Right kidney (tissue), 1 donor: ENCODE data around the gene CCDC57.

Source experiments
- DNase-seq: peaks from one replicate; pipeline ENCODE4 v3.0.0-alpha.2; 2016

Gene CCDC57

DNA sequence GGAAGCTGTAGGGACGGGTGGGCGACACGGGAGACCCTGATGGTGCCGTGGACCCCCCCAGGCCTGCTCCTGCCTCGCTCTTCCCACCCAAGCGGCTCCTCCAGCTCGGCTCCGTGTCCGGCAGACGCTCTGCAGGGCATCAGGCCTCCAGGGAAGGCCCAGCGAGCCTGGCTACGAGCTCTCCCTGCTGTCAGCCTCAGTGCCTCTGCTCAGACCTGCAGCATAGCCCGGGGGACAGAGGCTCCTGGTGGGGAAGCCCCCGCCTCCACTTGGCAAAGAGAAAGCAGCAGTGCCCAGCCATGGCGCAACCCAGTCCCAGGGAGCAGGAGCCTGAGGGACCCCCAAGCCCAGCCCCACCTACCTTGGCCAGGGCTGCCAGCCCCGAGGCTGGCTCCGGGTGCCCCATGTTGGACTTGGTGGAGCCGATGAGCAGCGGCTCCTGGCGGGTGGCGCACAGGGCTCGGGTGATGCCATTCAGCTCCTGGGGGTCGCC lies 120.5 kb downstream of the CCDC57 start:
- no peak for DNase-seq

DNA sequence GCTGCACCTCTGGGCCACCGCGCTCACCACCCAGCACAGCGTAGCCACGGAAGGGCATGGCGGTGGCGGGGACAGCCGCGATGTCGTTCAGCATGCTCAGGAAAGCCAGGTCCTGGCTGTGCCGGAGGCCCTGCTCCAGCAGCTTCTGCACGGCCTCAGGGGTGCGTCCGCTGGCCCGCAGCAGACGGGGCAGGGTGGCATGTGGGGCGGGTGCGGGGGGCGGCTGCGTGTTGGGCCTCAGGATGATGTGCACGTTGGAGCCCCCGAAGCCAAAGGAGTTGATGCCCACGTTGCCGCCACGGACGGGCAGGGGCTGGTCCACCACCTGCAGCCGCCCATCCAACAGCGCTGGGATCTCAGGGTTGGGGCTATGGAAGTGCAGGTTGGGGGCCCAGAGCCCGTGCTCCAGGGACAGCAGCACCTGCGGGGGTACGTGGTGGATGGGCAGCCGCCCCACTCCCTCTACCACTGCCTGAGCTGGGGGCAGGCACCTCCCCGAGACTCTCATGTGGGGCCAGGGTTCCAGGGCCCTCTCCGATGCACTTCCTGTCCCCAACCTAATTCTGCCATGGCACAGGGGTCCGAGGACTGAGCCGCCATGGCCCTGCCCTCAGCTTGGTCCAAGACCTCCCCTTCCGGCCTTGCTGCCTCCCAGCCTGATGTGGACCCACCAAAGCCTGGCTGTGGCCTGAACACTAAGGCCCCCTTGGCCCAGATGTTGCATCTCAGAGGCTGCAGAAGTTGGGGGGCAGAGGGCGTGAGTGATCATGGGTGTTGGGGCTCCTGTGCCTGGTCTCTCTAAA lies 121.2 kb downstream of the CCDC57 start:
- DNase-seq = no peak

DNA sequence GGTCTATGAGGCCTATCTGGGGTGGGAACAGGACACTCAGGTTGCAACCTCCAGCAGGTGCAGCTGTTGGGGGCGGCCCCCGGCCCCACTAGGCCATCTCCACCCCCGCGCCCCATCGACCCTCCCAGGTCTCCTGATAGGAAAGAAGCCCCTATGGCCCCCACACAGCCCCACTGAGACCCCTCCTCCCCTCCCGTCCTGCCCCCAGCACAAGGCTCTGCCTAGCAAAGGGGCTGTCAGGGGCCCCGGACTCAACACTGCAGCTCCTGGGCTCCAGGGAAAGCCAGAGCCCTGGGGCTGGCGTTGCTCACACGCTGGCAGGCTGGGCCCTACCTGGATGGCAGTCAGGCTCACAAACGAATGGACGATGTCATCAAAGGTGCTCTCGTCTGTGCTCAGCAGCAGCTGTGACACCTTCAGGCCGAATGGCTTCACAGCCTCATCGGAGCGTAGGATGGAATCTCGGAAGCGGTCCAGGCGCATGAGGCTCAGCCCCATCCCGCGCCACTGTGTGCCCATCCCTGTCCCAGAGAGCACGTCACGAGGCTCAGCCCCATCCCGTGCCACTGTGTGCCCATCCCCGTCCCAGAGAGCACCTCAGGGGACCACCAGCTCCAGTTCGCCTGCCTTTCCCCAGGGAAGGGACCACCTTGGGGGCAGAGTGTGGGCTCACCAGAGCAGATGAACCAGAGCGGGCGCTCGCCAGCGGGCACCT lies 121.9 kb downstream of the CCDC57 start:
- DNase-seq = no peak

DNA sequence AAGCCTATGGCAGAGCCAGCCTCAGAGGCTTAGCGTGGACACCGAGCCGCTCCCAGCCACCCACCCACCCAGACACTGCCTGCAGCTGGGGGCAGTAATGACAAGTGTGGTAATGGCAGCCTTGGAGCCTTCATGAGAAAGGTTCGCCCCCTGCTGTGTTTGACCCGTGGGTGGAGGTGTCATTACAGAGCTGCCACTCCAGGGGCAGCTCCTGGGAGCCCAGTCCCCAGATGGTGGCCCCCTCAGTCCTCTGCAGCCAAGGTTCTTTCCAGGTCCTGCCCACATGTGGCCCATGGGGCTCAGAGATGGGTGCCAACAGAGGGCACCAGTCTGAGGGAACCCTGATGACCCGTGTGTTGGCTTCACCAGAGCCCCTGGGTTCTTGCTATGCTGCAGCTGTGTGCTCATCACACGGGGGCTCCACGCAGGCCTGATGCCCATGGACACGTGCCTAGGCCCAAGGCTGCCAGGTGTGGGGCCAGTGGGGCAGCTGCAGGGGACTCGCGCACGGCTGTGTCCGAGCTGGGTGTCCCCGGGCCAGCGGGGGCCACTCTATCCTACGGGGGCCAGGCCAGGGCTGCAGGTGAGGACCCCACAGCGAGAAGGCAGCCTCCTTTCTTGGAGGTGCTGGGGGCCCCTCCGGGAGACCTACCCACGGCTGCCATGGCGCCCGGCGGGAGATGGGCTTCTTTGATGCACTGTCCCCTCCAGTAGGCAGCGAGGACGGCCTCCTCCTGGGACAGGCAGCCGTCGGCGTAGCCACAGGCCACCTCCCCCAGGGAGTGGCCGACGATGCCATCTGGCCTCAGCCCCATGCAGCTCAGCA lies 122.7 kb downstream of the CCDC57 start:
- no peak for DNase-seq

DNA sequence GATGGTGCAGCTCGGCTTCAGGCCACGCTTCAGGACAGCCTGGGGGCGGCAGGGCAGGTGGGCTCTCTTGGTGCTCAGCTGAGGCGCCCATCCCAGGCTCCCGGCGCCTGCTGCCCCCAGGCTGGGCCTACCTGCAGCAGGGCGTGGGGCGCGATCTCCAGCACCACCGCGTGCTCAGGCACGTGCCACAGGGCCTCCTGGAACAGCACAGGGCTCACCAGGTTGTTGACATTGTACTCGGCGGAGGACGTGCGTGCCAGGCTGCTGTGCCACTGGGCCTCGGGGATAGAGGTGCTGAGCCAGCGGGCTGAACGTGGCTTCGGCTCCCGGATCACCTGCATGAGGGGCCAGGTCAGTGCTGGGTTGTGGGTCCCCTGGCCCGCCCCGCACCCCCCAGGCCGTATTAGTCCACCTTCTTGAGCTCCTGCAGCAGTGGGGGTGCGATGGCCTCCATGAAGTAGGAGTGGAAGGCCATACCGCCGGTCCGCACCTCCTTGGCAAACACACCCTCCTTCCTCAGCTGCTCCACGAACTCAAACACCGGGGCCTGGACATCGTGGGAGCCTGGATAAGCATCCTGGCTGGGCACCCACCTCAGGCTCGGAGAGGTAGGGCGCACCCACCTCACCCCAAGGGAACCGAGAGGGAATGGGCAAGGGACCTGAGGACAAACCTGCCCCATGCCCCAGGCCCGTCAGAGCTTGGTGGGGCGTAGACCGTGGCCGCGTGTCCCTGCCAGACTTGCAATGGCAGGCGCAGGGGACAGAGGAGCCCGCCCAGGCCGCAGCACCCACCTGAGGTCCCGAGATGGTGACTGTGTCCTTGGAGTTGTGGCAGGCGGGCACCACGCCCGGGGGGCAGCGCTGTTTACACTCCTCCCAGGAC lies 123.6 kb downstream of the CCDC57 start:
- no peak for DNase-seq

DNA sequence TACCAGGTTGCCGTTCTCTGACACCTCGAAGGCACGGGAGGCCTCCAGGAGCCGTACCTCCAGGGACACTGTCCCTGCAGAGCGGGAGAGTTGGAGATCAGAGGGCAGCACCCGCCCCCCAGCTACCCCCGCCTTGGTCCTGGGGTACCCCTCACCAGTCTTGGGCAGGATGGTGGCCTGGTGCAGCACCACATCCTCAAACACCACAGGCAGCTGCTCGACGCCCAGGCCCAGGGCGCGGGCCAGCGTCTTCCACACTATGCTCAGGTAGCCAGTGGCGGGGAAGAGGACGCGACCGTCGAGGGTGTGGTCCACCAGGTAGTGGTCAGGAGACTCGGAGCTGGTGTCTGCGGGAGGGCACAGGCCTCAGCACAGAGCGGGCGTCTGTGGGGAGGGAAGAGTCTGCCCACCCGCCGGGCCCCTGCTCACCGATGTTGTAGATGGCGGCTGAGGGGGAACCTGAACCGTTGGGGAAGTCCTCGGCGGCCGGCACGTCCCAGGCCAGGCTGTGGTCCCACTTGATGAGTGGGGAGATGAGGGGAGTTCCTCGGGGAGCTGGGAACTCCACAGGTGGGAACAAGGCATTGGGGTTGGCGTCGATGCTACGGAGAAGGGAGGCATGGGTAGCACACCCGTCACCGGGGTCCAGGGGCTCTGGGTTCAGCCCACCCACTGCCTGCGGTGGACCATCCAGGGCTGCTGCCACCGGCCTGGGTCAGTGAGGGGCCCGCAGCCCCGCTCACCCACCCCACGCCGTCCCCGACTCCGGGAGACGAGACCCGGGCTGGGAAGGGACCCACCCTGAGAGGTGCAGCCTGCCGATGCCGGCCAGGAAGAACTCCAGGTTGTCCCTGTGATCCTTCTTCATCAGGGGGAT lies 124.4 kb downstream of the CCDC57 start:
- DNase-seq = no peak

DNA sequence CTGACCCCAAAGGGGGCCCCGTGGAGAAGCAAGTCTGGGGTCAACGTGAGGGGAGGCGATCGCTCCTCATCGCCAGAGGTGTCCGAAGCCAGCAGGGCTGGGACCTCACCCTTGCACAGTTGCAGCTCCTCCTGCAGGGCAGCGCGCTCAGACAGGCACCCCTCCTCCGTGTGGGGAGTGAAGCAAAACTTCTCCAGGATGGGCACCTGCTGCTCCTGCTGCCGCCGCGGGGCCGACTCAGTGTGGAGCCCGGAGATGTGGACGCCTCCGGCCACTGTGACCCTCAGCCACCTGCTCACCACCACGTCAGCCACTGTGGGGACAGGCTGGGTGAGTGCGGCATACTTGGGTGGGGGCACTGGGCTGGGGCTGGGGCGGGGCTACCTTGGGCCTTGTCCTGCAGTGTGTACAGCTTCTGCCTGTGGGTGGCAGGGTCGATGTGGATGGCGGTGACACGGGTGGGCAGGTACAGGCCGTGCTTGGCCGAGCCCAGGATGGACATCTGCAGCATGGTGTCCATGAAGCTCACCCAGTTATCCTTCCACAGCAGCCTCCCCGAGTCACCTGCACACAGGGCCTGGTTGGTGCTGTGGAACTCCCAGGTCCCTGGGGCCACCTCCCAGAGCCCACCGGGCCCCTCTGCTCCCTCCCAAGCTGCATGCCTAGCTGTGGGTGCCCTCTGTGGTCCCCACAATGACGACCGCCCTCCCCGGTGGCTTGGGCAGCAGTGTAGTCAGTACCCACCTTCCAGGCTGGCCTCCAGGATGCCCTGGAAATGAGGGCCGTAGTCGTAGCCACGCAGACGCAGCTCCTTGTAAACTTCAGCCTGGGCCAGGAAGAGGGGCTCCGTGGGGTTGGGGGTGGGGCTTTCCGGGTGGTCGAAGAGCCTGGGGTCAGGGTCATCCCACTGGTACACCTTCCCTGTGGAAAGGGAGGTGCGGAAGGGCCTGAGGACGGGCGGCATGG lies 125.4 kb downstream of the CCDC57 start:
- no peak for DNase-seq

DNA sequence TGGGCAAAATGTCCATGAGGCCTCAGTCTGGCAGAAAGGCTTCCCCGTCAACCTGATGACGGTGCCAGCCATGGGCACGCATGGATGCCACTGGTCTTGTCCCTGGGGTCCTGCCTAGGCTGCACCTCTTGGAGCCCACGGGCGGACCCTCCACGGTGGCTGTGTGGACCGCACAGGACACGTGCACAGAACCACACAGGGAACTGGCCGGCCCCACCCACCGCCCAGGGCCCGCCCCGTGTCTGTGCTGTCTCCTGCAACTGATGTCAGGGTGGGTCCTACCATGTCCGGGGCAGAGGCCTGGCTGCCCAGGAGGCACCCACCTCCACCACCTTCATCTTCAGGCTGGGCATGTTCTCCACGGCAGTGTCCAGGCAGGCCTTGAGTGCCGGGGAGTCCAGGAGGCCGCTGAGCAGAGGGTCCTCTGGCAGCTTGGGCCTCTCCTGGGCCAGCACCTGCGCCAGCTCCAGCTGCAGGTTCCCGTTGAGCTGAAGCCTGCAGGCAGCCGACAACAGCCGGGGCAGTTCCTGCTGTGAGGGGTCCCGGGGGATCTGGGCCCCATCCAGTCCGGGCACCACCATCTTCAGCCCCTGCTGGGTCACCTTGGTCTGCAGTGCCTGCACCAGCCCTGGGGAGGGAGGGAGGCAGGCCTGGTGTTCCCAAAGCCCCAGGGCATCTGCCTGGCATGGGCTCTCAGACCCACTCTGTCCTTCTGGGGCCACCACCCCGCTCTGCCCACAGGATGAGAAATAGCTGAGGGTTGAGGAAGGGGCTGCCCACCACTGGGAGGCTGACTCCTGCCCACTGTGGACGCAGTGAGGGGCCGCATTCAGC lies 126.5 kb downstream of the CCDC57 start:
- no peak for DNase-seq

DNA sequence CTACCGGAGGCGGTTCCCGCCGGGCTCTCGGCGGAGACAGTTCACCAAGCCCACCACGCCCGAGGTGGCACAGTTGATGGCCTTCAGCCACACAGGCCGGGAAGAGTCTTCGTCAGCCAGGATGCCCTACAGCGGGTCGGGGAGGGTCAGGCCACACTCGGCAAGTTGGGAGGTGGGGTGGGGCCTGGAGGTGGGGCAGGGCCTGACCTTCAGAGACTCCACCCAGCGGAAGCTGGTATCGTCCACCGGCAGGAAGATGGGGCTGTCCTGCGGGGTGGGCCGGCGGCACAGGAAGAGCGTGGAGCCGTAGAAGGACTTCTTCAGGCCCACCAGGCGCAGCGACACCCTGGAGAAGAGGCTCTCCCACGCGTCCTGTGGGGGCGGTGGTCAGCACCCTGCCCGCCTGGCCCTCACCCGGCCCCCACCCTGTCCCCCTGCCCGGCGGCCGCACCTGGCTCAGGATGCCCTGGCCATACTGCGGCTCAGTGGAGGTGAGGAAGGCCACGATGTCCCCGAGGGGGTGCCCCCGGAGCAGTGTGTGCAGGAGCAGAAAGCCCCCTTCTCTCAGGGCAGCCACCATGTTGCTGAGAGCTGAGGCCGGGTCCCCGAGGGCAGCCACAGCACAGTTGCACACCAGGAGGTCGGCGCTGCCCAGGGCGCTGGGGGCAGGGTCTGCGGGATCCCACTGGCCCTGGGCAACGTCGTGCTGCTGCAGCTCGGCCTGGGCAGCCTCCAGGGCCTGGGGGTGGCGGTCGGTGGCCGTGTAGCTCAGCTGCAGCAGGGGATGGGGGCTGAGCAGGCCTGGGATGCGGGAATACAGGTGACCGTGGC lies 127.4 kb downstream of the CCDC57 start:
- DNase-seq = no peak

DNA sequence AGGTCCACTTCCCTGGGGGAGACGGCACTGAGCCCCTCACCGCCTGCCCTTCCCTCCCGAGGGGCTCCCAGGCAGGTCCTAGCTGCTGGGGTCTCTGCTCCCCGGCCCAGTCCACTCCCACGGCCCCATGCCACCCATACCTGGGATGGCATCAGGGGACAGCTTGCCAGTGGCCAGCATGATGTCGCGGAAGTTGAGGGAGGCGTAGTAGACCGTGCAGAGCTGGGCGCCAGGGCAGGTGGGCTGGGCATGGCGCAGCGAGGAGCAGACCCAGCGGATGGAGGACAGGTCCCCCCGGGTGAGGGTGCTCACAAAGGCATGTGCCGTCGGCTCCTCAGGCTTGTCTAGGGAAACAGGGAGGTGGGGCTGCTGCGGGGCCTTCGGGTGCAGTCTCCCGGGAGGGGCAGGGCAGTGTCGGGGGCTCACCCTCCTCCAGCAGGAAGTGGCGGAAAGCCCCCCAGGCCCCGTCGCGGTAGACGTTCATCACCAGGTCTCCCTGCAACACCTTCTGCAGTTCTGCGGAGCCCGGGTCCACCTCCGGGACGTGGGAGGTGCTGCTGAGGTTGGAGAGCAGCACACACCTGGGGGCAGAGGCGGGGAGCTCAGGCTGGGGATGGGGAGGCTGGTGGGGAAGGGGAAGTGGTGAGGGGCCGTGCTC lies 128.1 kb downstream of the CCDC57 start:
- DNase-seq = no peak

DNA sequence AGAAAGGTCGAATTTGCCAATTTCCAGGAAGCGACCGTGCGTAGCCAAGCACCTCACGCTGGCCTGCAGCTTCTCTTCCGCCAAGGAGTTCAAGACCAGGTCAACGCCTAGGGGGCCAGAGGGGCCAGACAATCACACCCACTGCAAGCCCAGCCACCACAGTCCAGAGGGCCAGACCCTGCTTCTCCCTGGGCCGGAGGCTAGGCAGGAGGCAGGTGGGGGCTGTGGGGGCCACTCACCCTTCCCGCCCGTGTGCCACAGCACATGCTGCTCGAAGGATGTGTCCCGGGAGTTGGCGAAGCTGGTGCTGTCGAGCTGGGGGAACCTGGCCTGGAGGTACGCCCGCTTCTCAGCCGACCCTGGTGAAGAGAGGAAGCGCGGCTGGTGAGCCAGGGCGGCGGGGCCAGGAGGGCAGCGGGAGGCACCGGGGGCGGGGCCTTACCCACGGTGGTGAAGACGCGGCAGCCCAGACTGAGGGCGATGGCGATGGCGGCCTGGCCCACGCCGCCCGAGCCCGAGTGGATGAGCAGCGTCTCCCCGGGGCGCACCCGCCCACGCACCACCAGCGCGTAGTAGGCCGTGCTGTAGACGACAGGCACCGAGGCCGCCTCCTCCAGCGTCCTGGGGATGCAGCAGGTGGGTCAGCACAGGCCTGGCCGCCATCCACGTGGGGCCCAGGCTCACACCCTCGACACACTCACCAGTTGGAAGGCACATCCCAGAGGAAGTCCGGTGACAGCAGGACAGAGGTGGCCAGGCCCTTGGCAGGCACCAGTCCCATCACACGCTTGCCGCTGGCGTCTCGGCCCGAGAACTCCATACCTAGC lies 128.9 kb downstream of the CCDC57 start:
- no peak for DNase-seq

DNA sequence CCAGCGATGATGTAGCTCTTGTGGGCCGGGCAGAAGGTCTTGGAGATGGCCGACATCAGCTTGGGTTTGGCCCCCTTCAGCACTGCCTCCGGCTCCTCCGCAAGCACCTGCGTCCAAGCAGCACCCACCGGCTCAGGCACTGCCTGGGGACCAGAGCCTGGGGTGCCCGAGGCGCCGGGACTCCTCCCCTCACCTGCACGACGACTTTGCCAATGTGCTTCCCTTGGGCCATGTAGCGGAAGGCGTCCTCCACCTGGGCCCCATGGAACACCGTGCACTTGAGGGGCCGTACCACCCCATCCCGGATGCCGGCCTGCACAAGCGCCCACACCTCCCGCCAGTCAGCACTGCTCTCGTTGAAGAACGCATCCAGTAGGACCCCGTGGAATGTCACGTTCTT lies 129.6 kb downstream of the CCDC57 start:
- no peak for DNase-seq

DNA sequence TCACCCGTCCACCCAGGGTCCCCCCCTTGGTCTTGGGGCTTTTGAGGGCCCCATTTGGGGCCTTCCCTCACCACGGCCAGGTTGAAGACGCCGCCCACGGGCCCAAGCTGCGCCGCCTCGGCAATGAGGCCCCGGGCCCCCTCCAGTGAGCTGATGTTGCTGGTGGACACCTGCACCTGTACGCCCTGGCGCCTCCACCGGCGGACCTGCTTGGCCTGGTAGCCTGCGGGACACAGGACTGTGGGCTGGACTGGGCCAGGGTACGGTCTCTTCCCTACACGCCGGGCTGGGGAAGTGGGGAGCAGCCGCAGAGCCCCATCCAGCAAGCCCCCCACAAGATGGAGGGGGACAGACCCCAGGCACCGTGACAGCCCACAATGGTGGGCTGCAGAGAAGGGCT lies 130.2 kb downstream of the CCDC57 start:
- DNase-seq = no peak

DNA sequence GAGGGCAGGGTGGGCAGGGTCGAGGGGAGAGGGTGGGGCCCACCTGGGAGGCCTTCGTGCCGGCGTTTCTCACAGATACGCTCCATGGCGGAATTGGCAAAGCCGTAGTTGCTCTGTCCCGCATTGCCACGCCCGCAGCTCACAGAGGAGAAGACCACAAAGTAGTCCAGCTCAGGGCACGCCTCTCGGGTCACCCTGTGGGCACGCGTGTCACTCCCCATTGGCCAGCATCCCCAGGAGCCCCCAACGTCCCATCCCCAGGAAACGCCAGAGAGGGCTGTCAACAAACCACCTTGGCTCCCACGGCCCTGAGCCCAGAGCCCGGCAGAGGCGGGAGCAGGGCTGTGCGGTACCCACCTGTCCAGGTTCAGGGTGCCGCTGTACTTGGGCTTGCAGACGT lies 130.7 kb downstream of the CCDC57 start:
- DNase-seq = no peak

DNA sequence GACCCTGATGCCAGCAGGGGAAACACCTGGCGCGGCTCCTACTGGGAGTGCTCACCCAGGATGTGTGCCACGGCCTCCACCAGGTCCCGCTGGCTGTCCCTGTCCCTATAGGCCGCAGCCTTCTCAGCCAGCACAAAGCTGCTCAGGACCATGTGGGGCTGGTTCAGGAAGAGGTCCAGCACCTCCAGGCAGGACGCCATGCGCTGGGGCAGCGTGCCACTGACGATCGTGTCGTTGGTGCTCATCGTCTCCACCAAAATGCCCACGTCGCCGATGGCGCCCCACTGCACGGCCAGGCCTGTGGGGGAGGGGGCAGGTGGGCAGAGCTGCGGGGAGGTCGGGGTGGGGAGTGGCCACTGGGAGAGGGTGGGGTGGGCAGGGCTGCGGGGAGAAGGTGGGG lies 131.1 kb downstream of the CCDC57 start:
- DNase-seq = no peak

DNA sequence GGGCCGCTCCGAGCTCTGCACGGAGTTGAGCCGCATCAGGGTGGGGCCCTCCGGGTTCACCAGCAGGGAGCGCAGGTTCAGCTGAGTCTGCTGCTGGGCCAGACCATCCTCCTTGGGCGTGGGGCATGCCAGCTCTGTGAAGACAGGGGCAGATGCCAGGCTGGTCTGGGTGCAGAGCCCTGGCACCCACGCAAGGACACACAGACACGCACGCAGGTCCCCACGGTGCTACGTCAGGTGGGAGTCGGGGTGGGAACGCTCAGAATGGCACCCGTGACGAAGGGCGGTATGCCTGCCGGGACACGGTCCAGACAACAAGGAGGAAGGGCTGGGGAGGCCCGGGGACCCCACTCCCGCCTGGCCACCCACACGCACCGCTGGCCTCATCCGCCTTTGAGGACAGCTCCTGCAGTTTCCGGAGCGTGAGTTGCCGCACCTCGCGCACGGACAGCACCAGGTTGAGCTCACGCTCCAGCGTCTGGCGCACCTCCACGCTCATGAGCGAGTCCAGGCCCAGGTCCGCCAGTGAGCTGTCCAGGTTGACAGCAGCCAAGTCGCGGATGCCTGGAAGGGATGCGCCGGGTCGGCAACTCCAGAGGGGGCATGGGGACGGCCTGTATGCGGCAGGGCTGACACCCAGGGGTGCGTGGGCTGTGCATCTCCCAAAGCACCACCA lies 131.7 kb downstream of the CCDC57 start:
- DNase-seq = no peak
